ENCODE results near the gene USP50.

DNA sequence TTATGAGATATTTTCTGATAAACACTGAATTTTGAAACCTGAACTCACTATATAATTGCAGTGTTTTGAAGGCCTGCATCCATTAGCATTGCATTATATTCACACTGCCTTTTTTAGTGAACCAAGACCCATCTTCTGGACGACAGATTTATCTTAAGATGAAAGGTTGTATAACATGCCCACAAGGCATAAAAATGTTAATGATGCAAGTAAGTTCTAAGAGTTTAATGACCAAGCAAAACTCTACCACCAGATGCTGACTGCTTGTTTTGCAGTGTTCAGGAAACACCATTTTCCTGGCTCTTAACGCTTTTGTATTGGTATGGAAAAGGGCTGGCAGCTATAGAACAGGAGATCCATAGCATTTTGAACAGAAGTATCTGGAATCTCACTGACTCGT is 46.1 kb downstream of the USP50 start:
- TF ChIP-seq POLR2AphosphoS5 (IDR thresholded peaks at IDR 0.05) = no peak
- TF ChIP-seq, protein P1, sequence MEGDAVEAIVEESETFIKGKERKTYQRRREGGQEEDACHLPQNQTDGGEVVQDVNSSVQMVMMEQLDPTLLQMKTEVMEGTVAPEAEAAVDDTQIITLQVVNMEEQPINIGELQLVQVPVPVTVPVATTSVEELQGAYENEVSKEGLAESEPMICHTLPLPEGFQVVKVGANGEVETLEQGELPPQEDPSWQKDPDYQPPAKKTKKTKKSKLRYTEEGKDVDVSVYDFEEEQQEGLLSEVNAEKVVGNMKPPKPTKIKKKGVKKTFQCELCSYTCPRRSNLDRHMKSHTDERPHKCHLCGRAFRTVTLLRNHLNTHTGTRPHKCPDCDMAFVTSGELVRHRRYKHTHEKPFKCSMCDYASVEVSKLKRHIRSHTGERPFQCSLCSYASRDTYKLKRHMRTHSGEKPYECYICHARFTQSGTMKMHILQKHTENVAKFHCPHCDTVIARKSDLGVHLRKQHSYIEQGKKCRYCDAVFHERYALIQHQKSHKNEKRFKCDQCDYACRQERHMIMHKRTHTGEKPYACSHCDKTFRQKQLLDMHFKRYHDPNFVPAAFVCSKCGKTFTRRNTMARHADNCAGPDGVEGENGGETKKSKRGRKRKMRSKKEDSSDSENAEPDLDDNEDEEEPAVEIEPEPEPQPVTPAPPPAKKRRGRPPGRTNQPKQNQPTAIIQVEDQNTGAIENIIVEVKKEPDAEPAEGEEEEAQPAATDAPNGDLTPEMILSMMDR (IDR thresholded peaks at IDR 0.05) = no peak
- TF ChIP-seq EP300 (IDR thresholded peaks at IDR 0.05) = no peak
